HG03520 (cell line): ENCODE data around the gene SERPINA3.
"Not testable (repeated sequence)": the region's sequence is repeated elsewhere in the genome, so short reads cannot be mapped to it uniquely, and the experiment has no call there.

Experiments
- ATAC-seq: cut with Tn5 transposase; IDR thresholded peaks from one replicate; pipeline ENCODE4 v1.9.1; 2021; ENCODE audit warnings: mild to moderate bottlenecking, moderate library complexity; ENCODE audit not compliant: unreplicated experiment

Gene SERPINA3

GRCh38 chr14:94612174-94612573, at the start of gene SERPINA3:
Gene SERPINA3, plus strand, starts transcription at chr14:94612391. Its CDS starts 2,051 bp downstream, at chr14:94614442.
- no peak for ATAC-seq

DNA sequence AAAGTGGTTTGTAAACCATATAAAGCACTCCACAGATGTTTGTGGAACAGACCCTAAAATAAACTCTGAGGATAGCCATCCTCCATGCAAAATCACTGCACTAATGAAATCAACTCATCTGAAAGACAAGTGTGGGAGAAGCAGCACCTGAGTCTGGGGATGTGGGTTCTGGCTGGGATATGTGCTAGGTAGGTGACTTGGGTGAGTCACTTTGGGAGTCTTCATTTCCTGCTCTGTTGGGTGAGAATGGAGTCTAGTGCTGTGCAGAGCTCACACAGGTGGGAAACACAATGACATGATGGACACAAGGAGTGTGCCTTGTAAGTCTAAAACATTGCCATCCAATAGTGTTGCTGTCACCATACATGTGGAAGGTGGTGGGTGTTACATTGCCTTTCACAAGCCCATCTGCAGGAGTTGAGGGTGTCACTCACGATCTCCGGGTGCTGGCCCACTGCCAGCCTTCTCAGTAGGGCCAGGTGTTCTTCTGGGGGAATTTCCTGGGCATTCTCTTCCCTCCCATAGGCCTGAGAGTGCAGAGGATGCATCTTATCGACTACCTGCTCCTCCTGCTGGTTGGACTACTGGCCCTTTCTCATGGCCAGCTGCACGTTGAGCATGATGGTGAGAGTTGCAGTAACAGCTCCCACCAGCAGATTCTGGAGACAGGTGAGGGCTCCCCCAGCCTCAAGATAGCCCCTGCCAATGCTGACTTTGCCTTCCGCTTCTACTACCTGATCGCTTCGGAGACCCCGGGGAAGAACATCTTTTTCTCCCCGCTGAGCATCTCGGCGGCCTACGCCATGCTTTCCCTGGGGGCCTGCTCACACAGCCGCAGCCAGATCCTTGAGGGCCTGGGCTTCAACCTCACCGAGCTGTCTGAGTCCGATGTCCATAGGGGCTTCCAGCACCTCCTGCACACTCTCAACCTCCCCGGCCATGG, 49.0 kb upstream of the SERPINA3 start:
- no peak for ATAC-seq

DNA sequence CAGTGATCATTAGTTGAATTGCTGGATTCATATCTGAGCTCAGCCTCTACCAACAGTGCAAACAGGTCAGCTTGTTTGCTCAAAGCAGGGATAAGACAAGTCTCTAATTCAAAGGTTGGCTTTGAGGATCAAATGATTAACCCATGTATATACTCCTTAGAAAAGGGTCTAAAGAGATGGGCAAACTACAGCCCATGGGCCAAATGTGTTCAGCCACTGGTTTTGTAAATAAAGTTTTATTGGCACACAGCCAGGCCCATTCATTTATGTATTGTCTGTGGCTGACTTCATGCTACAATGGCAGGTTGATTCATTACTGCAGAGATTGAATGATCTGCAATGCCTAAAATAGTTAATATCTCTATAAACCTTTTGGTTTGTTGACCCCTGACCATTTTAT, 47.8 kb upstream of the SERPINA3 start:
- no peak for ATAC-seq

DNA sequence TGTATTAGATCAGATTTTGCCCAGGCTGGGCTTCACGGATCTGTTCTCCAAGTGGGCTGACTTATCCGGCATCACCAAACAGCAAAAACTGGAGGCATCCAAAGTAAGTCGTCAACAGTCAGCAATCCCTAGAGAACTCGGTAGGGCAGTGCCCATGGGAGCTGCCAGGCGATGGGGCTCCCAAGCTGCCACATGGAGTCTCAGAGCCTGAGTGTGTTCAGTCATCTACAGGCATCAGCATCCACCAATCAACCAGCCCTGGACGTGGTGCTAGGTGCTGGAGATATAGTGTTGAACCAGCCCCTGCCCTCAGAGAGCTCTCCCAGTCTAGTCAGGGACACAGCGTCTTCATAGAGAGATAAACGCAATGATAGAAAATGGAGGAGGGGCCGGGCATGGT, 44.0 kb upstream of the SERPINA3 start:
- no peak for ATAC-seq

GRCh38 chr14:94569381-94570001, 42.7 kb upstream of the SERPINA3 start:
- no peak for ATAC-seq

GRCh38 chr14:94570002-94570400, 42.2 kb upstream of the SERPINA3 start:
- no peak for ATAC-seq

DNA sequence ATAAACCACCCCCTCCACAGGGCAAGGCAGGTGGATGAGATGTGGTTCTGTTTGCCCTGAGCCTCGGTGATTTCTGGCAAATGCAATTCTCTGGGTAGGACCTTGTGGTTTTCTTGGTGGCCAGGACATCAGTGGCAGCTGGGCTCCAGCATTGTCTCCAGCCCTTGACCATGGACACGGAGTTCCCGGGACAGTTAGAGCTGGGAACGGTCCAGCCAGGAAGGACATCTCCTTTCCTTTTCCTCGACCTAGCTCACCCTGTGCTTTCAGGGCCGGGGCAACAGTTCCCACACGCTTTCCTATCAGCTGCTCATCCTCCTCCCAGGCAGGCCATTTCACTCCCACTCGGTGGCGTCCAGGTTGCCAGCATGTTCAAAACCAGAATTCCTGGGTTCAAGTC, 41.8 kb upstream of the SERPINA3 start:
- ATAC-seq = no peak

- no peak for ATAC-seq
These were observed 40.8 kb upstream of the SERPINA3 start for GRCh38 chr14:94571395-94571794.

DNA sequence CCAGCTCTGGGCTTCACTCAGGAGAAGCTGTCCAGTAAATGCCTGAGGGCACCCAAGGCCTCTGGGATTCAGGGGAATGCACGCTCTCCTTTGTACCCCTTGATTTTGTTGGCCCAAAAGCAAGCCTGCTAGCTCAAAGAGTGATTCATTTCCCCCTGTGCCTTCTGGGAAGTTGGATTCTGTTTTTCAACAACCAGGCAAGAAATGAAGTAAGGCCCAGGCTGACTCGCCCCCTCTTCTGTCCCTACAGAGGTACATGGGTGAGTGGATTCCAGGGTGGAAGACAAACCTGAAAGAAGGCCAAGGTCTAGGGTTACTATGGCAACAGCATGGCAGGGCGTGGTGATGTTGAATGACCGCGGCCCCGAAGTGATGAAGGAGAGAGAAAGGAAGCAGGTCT, 40.2 kb upstream of the SERPINA3 start:
- ATAC-seq = no peak

- ATAC-seq = no peak
These were observed 39.4 kb upstream of the SERPINA3 start for GRCh38 chr14:94572637-94573303.

- no peak for ATAC-seq
These were observed 38.5 kb upstream of the SERPINA3 start for GRCh38 chr14:94573475-94574277.

DNA sequence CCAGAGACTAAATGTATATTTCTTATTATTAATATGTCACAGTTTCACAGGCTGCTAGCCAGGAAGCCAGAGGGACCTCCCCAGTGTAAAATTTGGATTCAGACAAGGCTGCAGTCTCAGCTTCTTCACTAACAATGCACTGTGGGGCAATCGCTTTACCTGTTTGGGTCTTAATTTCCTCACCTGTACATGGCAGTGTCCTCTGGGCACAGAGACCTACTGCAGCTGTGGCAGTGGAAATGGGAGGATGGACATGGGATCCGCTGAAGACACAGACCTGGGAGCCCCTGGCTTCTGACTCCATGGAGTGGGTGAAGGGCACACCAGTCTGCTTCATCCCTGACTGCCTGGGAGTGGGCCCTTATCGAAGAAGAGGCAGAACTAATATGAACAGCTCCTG, 37.9 kb upstream of the SERPINA3 start:
- no peak for ATAC-seq

DNA sequence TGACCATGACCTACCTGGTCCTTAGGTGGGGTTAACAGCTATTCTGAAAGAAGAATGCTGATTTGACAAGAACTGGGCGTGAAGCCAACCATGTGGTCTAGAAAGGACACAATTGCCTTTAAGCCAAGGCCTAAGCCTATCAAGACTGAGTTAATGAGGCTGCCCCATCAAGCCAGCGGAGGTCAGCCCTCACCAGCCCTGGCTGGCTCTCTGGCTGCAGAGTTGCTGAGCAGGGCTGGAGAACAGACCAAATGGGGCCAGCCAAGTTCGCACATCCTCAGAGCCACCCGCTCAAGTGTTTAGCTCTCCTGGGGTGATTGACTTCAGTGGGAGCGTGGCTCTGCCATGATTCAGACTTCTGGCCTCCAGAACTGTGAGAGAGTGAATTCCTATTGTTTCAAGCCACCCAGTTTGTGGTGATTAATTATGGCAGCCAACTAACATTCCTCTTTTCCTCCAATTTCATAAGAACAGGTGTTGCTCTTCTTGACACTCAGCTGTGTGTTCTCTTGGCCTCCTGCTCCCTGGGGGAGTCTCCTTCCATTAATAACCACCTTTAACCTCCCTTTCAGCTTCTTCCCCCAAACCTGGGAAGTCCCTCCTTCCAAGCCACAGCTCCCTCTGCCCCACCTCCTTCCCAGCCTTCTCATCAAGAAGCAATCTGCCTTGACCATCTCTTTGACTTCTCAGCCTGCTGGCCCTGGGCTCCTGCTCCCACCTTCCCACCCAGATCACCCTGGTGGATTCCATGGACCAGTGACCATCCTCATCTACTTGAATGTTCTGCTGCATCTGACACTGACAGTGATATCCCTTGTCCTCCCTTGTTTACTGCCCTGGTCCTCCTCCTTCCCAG, 36.2 kb upstream of the SERPINA3 start:
- ATAC-seq = no peak

GRCh38 chr14:94577472-94577871, 34.7 kb upstream of the SERPINA3 start:
- ATAC-seq = not testable (repeated sequence)

GRCh38 chr14:94578712-94579111, 33.5 kb upstream of the SERPINA3 start:
- no peak for ATAC-seq

DNA sequence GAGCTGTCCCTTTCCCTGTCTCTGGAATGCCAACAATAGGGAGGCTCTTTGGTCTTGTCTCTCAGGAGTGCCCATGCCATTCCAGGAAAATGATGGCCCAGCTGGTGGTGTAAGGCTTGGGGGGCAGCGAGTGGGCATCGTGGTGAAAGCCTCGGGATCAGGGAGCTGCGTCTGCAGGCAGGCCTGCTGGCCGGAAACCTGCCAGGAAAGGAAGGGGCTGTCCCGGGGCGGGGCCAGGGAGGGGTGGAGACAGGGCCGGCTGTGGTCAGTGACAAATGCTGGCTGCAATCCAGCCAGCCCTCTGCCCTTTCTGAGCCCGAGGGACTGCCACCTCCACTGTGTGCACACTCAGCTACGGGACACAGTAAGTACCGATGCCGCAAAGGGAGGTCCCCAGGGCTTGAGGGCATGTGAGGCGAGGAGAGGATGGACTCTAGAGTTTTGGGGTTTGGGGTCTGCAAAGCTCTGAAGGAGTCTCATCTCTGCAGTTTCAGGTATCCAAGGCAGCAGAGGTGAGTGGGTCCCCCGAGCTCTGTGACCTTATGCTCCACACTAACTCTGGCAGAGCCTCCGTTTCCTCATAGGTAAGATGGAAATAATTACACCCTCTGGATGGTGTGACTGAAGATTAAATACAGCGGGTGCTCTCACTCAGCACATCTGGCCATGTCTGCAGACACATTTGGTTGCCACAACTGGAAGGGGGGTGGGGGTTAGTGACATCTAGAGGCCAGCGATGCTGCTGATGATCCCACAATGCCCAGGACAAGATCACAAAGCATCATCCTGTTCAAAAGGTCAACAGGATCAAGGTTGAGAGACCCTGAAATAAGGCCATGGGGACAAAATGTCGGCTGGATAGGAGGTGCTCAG, 30.8 kb upstream of the SERPINA3 start, which contains the start of gene SERPINA5:
Gene SERPINA5, plus strand, starts transcription at position 300 of the 873 bp plus-strand sequence. CDS start 5,937 bp downstream, outside the sequence.
- no peak for ATAC-seq

DNA sequence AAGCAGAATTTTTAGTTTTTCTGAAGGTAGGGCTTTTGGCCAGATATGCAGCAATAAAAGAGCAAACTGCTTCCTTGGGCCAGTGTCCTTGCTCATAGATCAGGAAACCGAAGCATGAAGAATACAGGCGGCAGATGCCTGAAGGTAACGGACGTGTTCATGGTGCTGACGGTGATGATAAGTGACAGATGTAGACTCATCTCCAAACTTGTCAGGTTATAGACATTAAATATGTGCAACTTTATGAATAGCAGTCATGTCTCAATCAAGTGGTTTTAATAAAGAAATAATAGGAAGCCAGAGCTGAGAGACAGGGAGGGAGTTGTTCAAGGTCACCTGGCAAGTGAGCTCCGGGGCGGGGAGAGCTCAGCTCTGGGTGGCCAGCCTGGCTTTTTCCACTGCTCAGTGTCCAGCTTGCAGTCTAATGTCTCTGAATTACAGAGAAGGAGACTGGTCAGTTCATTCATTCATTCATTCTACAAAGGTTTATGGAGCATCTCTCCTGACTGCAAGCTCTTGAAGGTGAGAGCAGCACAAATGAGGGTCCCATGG, 29.9 kb upstream of the SERPINA3 start:
- ATAC-seq = no peak

GRCh38 chr14:94582851-94583250, 29.3 kb upstream of the SERPINA3 start:
- ATAC-seq = no peak
